RWPE2 (cell line): ENCODE data around the gene CLCN1.

Source experiments
- ATAC-seq: fragments of 200-7000 bp; cut with Tn5 transposase; 3 replicates; pipeline ENCODE4 v1.9.1; 2021; ENCODE audit warnings: low read depth
- DNase-seq: peaks from one replicate; pipeline ENCODE4 v3.0.0-alpha.2; 2020; ENCODE audit warnings: low spot score
- H3K27ac ChIP-seq: fragments of 450-650 bp; 2 replicates; pipeline ENCODE4 v1.5.1; 2017; ENCODE audit warnings: mild to moderate bottlenecking; ENCODE audit not compliant: poor library complexity, severe bottlenecking
- H3K27me3 ChIP-seq: fragments of 250-450 bp; sonication (Bioruptor Pico); 2 replicates; pipeline ENCODE4 v1.5.1; 2021; ENCODE audit warnings: mild to moderate bottlenecking, moderate library complexity; ENCODE audit not compliant: insufficient read depth, poor library complexity, severe bottlenecking
- H3K36me3 ChIP-seq: fragments of 250-450 bp; sonication (Bioruptor Pico); 2 replicates; pipeline ENCODE4 v1.5.1; 2020; ENCODE audit warnings: low read depth, mild to moderate bottlenecking, moderate library complexity
- H3K4me1 ChIP-seq: fragments of 250-450 bp; sonication (Bioruptor Pico); 2 replicates; pipeline ENCODE4 v1.5.1; 2021; ENCODE audit warnings: mild to moderate bottlenecking, moderate library complexity; ENCODE audit not compliant: insufficient read depth, poor library complexity, severe bottlenecking
- H3K4me3 ChIP-seq: fragments of 250-450 bp; sonication (Bioruptor Pico); 2 replicates; pipeline ENCODE4 v1.5.1; 2021; ENCODE audit warnings: mild to moderate bottlenecking, moderate library complexity; ENCODE audit not compliant: severe bottlenecking
- H3K9me3 ChIP-seq: fragments of 250-450 bp; sonication (Bioruptor Pico); 2 replicates; pipeline ENCODE4 v1.5.1; 2021; ENCODE audit warnings: mild to moderate bottlenecking, moderate library complexity; ENCODE audit not compliant: severe bottlenecking
- CTCF ChIP-seq: fragments of 450-650 bp; IDR thresholded peaks from one replicate; pipeline ENCODE4 v1.5.1; 2017; ENCODE audit warnings: mild to moderate bottlenecking, moderate library complexity; ENCODE audit not compliant: poor library complexity, severe bottlenecking

Gene CLCN1

GRCh38 chr7:143290293-143290692 lies 25.6 kb upstream of the CLCN1 start:
- Histone ChIP-seq H3K4me3 (no peak overlapping the region), H3K27me3 (no peaks in the 10 kb centered on the region), H3K36me3 (peaks cover 58% of the 10 kb centered on the region), H3K9me3 (no peaks in the 10 kb centered on the region), H3K27ac (no peak overlapping the region), H3K4me1 (peaks cover 9% of the 10 kb centered on the region)
- no peak for ATAC-seq
- no peak for DNase-seq
- no peak for TF ChIP-seq CTCF

- no peak for DNase-seq
- no peaks in the 10 kb centered on the region for H3K27me3 ChIP-seq
- H3K4me3 ChIP-seq = no peak overlapping the region
- H3K9me3 ChIP-seq = no peaks in the 10 kb centered on the region
- H3K27ac ChIP-seq = no peak overlapping the region
- peaks cover 3% of the 10 kb centered on the region for H3K4me1 ChIP-seq
- no peak for ATAC-seq
- no peak for TF ChIP-seq CTCF
- H3K36me3 ChIP-seq = peaks cover 84% of the 10 kb centered on the region
Observed at GRCh38 chr7:143292876-143293275, 23.0 kb upstream of the CLCN1 start.

- no peak for ATAC-seq
Observed at GRCh38 chr7:143295870-143296269, 20.0 kb upstream of the CLCN1 start.

GRCh38 chr7:143296686-143297085 lies 19.2 kb upstream of the CLCN1 start:
- no peaks in the 10 kb centered on the region for H3K27me3 ChIP-seq
- no peaks in the 10 kb centered on the region for H3K9me3 ChIP-seq
- no peaks in the 10 kb centered on the region for H3K4me1 ChIP-seq
- H3K27ac ChIP-seq = no peak overlapping the region
- H3K36me3 ChIP-seq = peaks cover 97% of the 10 kb centered on the region
- DNase-seq (no peak), ATAC-seq (no peak)
- H3K4me3 ChIP-seq = no peak overlapping the region
- no peak for TF ChIP-seq CTCF

More at GRCh38 chr7:143295870-143296269, 20.0 kb upstream of the CLCN1 start:
- no peaks in the 10 kb centered on the region for H3K27me3 ChIP-seq
- H3K36me3 ChIP-seq = peaks cover 96% of the 10 kb centered on the region
- H3K4me1 ChIP-seq = no peaks in the 10 kb centered on the region
- no peak for TF ChIP-seq CTCF
- no peak for DNase-seq
- H3K9me3 ChIP-seq = no peaks in the 10 kb centered on the region
- H3K27ac ChIP-seq = no peak overlapping the region
- H3K4me3 ChIP-seq = no peak overlapping the region

- no peak for ATAC-seq
Observed at GRCh38 chr7:143299346-143299745, 16.6 kb upstream of the CLCN1 start.

More at GRCh38 chr7:143299346-143299745, 16.6 kb upstream of the CLCN1 start:
- Histone ChIP-seq H3K36me3 (peaks cover 98% of the 10 kb centered on the region), H3K9me3 (no peaks in the 10 kb centered on the region), H3K27ac (no peak overlapping the region), H3K4me3 (no peak overlapping the region), H3K4me1 (peaks cover 8% of the 10 kb centered on the region), H3K27me3 (no peaks in the 10 kb centered on the region)
- DNase-seq = no peak
- TF ChIP-seq CTCF = no peak
